ENCODE data around the gene CDKN1C. TPM values are rescaled to one million over a fixed set of nuclear protein-coding genes. Genes with fewer than 3 reads are reported as not detected.

The CDKN1C gene
- total and polyA plus RNA-seq, 2 of the 8 experiments (the other 6 are each of a cell fraction or from before 2014, with no cell fraction given), result 12.8 to 14.1 TPM

- TF ChIP-seq EGR1 (IDR thresholded peaks at IDR 0.05; ENCODE audit: borderline replicate concordance, low read depth, low read length), result no peak
- TF ChIP-seq KDM1A (IDR thresholded peaks at IDR 0.05; ENCODE audit: borderline replicate concordance, low read length), result no peak
- TF ChIP-seq NRF1 (IDR thresholded peaks at IDR 0.05; ENCODE audit: low read depth, low read length), result no peak
- no peak for TF ChIP-seq KDM5A (IDR thresholded peaks at IDR 0.05; ENCODE audit: low read length)
- TF ChIP-seq FOSL1 (IDR thresholded peaks at IDR 0.05; ENCODE audit: insufficient read depth, low read depth, low read length), result no peak
These were observed 37.1 kb upstream of the CDKN1C start (continued) for GRCh38 chr11:2922655-2923054.

Measured in H1 (cell line).